ENCODE results near the gene PKP1.

The PKP1 gene

DNA sequence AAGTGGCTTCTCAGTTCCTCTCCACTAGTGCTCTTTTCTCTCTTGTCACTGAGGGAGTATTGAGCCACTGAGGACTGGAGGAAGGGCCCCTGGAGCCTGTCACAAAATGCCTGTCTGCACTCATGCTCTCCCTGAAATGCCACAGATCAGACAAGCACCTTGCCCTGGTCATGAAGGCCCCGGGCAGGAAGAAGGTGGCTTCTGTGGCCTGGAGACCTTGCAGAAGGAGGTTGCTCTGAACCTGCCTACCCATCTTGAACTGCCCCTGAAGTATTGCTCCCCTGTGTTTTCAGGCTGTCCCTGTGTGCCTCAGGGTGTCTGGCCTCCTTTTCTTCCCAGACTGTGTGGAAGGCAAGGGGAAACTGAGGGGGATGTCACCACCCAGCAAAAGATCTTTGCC is 3.1 kb downstream of the PKP1 start:
- H3K27ac ChIP-seq (ENCODE audit: low read depth, low read length, poor library complexity, severe bottlenecking): no peak overlapping the region
- H3K9me3 ChIP-seq (ENCODE audit: low read length): no peaks in the 10 kb centered on the region
- no peak overlapping the region for H3K9ac ChIP-seq (ENCODE audit: low read length)
- H3K4me1 ChIP-seq (ENCODE audit: insufficient read depth, low read length, severe bottlenecking): no peaks in the 10 kb centered on the region
- H3K4me3 ChIP-seq (ENCODE audit: low read depth, low read length, poor library complexity, severe bottlenecking): no peak overlapping the region
- no peaks in the 10 kb centered on the region for H3K27me3 ChIP-seq (ENCODE audit: insufficient read depth, low read length)
- no peaks in the 10 kb centered on the region for H3K9me2 ChIP-seq (ENCODE audit: low read depth, low read length)
- no peaks in the 10 kb centered on the region for H4K20me1 ChIP-seq (ENCODE audit: insufficient read depth, low read length)
- H3F3A ChIP-seq (ENCODE audit: insufficient read depth, low read length): no peaks in the 10 kb centered on the region
- no peaks in the 10 kb centered on the region for H3K79me2 ChIP-seq (ENCODE audit: insufficient read depth, low read length)
- no peaks in the 10 kb centered on the region for H3K36me3 ChIP-seq (ENCODE audit: insufficient read depth, low read length)
- H3K4me2 ChIP-seq (ENCODE audit: low read length): no peak overlapping the region
- no peak overlapping the region for H2AFZ ChIP-seq (ENCODE audit: low read length)
- TF ChIP-seq EZH2 (IDR thresholded peaks at IDR 0.05; ENCODE audit: borderline replicate concordance, low read length): no peak
- TF ChIP-seq CTCF (IDR thresholded peaks at IDR 0.05; ENCODE audit: low read length): no peak

DNA sequence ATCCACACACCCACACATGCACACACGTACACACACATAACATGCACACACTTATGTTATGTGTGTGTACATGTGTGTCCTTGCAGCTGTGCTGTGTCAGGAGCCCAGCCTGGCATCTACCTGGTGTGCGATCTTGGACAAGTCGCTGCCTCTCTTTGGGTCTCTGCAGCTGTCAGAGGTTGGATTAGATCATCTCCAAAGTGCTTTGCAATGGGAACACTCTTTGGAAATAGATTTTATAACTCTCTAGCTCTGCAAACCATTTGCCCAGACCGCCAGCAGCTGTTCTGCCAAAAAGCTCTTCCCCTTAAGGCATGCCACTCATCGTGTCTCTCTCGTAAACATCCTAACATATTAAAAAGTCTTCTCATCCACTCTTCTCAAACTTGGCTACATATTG is 4.7 kb downstream of the PKP1 start:
- Histone ChIP-seq H3K4me1 (ENCODE audit: insufficient read depth, low read length, severe bottlenecking) (no peaks in the 10 kb centered on the region), H2AFZ (ENCODE audit: low read length) (no peak overlapping the region), H3K4me2 (ENCODE audit: low read length) (no peak overlapping the region), H3K9ac (ENCODE audit: low read length) (no peak overlapping the region), H3K27me3 (ENCODE audit: insufficient read depth, low read length) (no peaks in the 10 kb centered on the region; the same call in 1 of the 2 replicates), H3K79me2 (ENCODE audit: insufficient read depth, low read length) (no peaks in the 10 kb centered on the region), H3K27ac (ENCODE audit: low read depth, low read length, poor library complexity, severe bottlenecking) (no peak overlapping the region), H3K9me3 (ENCODE audit: low read length) (no peaks in the 10 kb centered on the region), H4K20me1 (ENCODE audit: insufficient read depth, low read length) (no peaks in the 10 kb centered on the region), H3F3A (ENCODE audit: insufficient read depth, low read length) (no peaks in the 10 kb centered on the region), H3K9me2 (ENCODE audit: low read depth, low read length) (no peaks in the 10 kb centered on the region), H3K36me3 (ENCODE audit: insufficient read depth, low read length) (no peaks in the 10 kb centered on the region), H3K4me3 (ENCODE audit: low read depth, low read length, poor library complexity, severe bottlenecking) (no peak overlapping the region)
- no peak for TF ChIP-seq CTCF (IDR thresholded peaks at IDR 0.05; ENCODE audit: low read length)
- TF ChIP-seq EZH2 (IDR thresholded peaks at IDR 0.05; ENCODE audit: borderline replicate concordance, low read length): no peak

DNA sequence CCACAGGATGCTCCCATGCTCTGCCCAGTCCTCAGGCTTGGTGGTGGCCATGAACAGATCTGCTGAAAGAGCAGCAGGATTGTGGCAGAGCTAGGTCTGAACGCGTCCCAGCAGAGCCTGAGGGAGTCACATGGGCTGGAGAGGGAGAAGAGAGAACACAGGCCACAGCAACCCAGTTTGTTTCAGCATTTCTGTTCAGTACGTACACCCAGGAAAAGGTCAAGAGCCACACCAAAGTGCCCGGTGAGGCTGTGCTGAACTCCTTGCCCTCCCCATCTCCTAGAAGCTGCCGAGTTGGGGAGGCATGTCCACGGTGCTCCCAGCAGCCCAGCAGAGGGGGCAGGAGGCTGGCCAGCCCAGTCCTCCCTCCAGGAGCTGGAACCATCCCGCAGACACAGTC is 5.5 kb downstream of the PKP1 start:
- Histone ChIP-seq H3K4me3 (ENCODE audit: low read depth, low read length, poor library complexity, severe bottlenecking) (no peak overlapping the region), H3K9ac (ENCODE audit: low read length) (no peak overlapping the region), H3K79me2 (ENCODE audit: insufficient read depth, low read length) (no peaks in the 10 kb centered on the region), H3K36me3 (ENCODE audit: insufficient read depth, low read length) (no peaks in the 10 kb centered on the region), H3K4me1 (ENCODE audit: insufficient read depth, low read length, severe bottlenecking) (no peaks in the 10 kb centered on the region), H4K20me1 (ENCODE audit: insufficient read depth, low read length) (no peaks in the 10 kb centered on the region), H3F3A (ENCODE audit: insufficient read depth, low read length) (no peaks in the 10 kb centered on the region), H2AFZ (ENCODE audit: low read length) (no peak overlapping the region), H3K4me2 (ENCODE audit: low read length) (no peak overlapping the region), H3K27ac (ENCODE audit: low read depth, low read length, poor library complexity, severe bottlenecking) (no peak overlapping the region), H3K9me3 (ENCODE audit: low read length) (no peaks in the 10 kb centered on the region), H3K27me3 (ENCODE audit: insufficient read depth, low read length) (no peaks in the 10 kb centered on the region; the same call in 1 of the 2 replicates), H3K9me2 (ENCODE audit: low read depth, low read length) (no peaks in the 10 kb centered on the region)
- TF ChIP-seq EZH2 (IDR thresholded peaks at IDR 0.05; ENCODE audit: borderline replicate concordance, low read length) (no peak), CTCF (IDR thresholded peaks at IDR 0.05; ENCODE audit: low read length) (no peak)
